Measurements from ENCODE around the gene NOL4L.

DNA sequence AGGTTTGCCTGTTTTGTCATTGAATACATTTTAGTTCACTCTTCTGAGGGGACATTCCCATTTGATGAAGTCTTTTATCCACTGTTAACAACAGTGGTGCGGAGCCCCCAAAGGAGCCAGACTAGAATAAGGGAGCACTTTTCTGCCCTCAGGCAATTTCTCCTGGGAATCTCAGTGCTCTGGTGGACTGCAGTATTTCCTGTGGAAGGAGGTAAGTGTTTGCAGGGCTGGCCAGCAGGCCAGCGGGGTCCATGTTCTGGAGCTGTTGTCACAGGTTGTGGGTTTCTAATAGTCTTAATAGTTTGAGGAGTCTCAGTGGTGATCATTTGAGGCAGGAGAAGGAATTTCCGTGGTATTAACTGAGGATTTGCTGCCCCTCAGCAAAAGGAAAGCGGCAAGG, 143.5 kb downstream of the NOL4L start:
- TF ChIP-seq, protein P1, sequence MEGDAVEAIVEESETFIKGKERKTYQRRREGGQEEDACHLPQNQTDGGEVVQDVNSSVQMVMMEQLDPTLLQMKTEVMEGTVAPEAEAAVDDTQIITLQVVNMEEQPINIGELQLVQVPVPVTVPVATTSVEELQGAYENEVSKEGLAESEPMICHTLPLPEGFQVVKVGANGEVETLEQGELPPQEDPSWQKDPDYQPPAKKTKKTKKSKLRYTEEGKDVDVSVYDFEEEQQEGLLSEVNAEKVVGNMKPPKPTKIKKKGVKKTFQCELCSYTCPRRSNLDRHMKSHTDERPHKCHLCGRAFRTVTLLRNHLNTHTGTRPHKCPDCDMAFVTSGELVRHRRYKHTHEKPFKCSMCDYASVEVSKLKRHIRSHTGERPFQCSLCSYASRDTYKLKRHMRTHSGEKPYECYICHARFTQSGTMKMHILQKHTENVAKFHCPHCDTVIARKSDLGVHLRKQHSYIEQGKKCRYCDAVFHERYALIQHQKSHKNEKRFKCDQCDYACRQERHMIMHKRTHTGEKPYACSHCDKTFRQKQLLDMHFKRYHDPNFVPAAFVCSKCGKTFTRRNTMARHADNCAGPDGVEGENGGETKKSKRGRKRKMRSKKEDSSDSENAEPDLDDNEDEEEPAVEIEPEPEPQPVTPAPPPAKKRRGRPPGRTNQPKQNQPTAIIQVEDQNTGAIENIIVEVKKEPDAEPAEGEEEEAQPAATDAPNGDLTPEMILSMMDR (IDR thresholded peaks at IDR 0.05) = no peak
- TF ChIP-seq EP300 (IDR thresholded peaks at IDR 0.05) = no peak
